ENCODE data around the gene PNLIPRP2.

The PNLIPRP2 gene

GRCh38 chr10:116613471-116613870 lies 7.3 kb upstream of the PNLIPRP2 start:
- FAIRE-seq: no peak

- no peak for FAIRE-seq
These were observed 6.0 kb upstream of the PNLIPRP2 start for GRCh38 chr10:116614796-116615195.

GRCh38 chr10:116615199-116615776 lies 5.5 kb upstream of the PNLIPRP2 start:
- FAIRE-seq: no peak

- FAIRE-seq: no peak
These were observed 723 bp downstream of the PNLIPRP2 start for GRCh38 chr10:116621476-116621875.

- no peak for FAIRE-seq
These were observed 1.3 kb downstream of the PNLIPRP2 start for GRCh38 chr10:116621934-116622655.

- FAIRE-seq: no peak
These were observed 5.1 kb downstream of the PNLIPRP2 start for GRCh38 chr10:116625845-116626244.

- FAIRE-seq: no peak
These were observed 6.1 kb downstream of the PNLIPRP2 start for GRCh38 chr10:116626815-116627214.

GRCh38 chr10:116627386-116627933 lies 6.7 kb downstream of the PNLIPRP2 start:
- FAIRE-seq: no peak

- no peak for FAIRE-seq
These were observed 8.6 kb downstream of the PNLIPRP2 start for GRCh38 chr10:116629340-116629739.

- no peak for FAIRE-seq
These were observed 9.3 kb downstream of the PNLIPRP2 start for GRCh38 chr10:116630020-116630419.

- FAIRE-seq: no peak
These were observed 11.1 kb downstream of the PNLIPRP2 start for GRCh38 chr10:116631871-116632295.

- no peak for FAIRE-seq
These were observed 12.0 kb downstream of the PNLIPRP2 start for GRCh38 chr10:116632596-116633215.

- FAIRE-seq: no peak
These were observed 12.5 kb downstream of the PNLIPRP2 start for GRCh38 chr10:116633216-116633600.

- no peak for FAIRE-seq
These were observed 13.6 kb downstream of the PNLIPRP2 start for GRCh38 chr10:116634126-116634975.

GRCh38 chr10:116636385-116636784 lies 15.6 kb downstream of the PNLIPRP2 start:
- FAIRE-seq: no peak

- no peak for FAIRE-seq
These were observed 16.2 kb downstream of the PNLIPRP2 start for GRCh38 chr10:116636976-116637375.

GRCh38 chr10:116637830-116638229 lies 17.1 kb downstream of the PNLIPRP2 start:
- no peak for FAIRE-seq

- no peak for FAIRE-seq
These were observed 25.7 kb downstream of the PNLIPRP2 start for GRCh38 chr10:116646502-116646901.

- no peak for FAIRE-seq
These were observed 28.1 kb downstream of the PNLIPRP2 start for GRCh38 chr10:116648903-116649302.

GRCh38 chr10:116653885-116654284 lies 33.1 kb downstream of the PNLIPRP2 start:
- no peak for FAIRE-seq

- no peak for FAIRE-seq
These were observed 34.1 kb downstream of the PNLIPRP2 start for GRCh38 chr10:116654816-116655215.

GRCh38 chr10:116655568-116655967 lies 34.8 kb downstream of the PNLIPRP2 start:
- FAIRE-seq: no peak

GRCh38 chr10:116656044-116656443 lies 35.3 kb downstream of the PNLIPRP2 start:
- FAIRE-seq: no peak
